GM21390 (cell line): ENCODE measurements around the gene DDX43.
A peak's percentile ranks its signal among the peaks of the same experiment; 100 is the strongest.
"Not testable (repeated sequence)": the region's sequence is repeated elsewhere in the genome, so short reads cannot be mapped to it uniquely, and the experiment has no call there.

Source experiments
- ATAC-seq: cut with Tn5 transposase; IDR thresholded peaks from one replicate; pipeline ENCODE4 v1.9.1; 2021; ENCODE audit not compliant: unreplicated experiment

DDX43 gene

DNA sequence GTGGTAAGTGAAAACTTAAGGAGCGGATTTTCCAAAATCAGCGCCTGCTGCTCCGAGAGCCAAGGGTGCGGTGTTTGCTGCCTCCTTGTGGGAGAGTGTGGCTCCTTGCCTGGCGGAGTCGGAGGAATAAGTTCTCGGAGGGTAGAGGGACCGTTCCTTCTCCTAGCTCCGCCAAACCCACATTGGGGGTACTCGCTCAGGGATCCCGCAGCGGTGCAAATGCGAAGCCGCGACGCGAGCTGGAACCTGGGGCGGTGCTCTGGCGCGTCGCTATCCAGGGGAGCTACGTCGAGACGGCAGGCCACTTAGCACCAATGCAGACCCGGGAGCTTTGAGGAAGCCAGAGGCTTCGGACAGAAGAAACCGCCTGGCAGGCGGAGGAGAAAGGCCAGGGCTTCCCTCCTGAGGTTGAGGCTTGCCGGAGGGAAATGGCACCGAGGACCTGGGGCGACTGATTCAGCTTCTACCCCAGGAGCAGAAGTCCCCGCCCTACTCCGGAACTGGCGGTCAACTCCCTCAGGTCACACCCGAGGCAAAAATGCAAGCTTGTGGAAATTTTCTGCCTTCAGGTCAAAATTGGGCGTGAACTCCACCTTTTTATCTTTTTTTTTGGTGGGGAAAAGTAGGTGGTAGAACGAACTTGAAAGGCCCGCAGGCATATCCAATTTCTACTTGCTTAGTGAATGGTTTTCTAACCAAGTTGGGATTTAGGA, 5.7 kb upstream of the DDX43 start:
- peak; percentile 82 for ATAC-seq

DNA sequence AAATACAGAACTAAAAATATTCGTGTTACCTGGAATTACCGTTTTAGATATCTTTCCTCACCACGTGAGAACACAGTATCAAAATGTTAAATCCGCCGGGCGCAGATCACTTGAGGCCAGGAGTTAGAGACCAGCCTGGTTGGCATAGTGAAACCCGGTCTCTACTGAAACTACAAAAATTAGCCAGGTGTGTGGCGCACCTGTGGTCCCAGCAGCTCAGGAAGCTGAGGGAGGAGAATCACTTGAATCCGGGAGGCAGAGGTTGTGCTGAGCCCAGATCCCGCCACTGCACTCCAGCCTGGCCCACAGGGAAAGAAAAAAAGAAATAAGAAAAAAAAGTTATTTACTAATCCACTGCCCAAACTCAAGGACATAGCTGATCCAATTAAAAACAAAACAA, 4.8 kb upstream of the DDX43 start:
- no peak for ATAC-seq

DNA sequence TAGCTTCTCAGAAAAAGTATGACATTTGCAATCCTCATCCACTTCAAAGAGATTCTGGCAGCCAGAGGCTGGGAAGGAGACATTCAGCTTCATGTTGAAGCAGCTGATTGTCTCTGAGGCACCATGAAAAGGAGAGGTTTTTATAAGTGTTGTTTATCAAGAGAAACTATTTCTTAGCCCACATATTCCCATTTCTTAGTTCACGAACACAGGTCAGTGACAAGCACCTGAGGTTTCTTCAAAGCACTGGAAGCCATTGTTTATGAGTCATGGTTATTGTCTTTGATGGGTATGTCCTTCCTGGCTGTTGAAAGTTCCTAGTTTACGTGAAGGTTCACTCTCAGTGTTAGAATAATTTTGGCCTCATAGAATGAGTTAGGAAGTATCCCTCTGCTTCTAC, 3.0 kb upstream of the DDX43 start:
- no peak for ATAC-seq

DNA sequence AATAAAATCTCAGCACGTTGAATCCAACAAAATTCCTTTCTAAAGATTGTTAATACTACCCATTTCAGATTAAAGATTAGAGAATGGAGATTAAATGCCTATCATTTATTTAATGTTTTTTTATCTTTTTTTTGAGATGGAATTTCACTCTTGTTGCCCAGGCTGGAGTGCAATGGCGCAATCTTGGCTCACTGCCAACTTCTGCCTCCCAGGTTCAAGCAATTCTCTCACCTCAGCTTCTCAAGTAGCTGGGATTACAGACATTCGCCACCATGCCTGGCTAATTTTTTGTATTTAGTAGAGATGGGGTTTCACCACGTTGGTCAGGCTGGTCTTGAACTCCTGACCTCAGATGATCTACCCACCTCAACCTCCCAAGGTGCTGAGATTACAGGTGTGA, 2.4 kb upstream of the DDX43 start:
- not testable (repeated sequence) for ATAC-seq

DNA sequence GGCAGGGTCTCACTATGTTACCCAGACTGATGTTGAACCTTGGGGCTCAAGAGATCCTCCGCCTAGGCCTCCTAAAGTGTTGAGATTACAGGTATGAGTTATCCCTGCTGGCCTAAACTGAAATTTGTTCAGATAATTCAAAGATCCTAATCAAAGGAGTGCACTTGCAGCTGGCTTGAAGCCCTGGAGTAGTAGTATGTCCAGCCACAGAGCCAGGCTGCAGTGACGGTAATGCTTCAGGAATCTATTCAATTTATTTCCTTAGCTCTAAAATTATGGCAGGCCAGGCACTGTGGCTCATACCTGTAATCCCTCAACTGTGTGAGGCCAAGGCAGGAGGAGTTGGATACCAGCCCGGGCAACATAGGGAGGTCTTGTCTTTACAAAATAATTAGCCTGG, 1.4 kb upstream of the DDX43 start:
- ATAC-seq, result no peak

DNA sequence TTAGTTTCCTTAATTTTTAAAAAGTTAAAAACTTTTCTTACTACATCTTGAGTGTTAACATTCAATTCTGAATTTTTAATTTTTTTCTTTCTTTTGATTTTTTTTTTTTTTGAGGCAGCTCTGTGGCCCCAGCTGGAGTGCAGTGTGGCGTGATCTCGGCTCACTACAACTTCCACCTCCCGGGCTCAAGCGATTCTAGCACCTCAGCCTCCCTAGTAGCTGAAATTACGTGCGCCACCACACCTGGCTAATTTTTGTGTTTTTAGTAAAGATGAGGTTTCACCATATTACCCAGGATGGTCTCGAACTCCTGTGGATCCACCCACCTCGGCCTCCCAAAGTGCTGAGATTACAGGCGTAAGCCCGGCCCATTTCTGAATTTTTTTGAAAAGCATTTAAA, 1.2 kb downstream of the DDX43 start:
- no peak for ATAC-seq

- ATAC-seq, result no peak
Measured at GRCh38 chr6:73400656-73401055, 6.0 kb downstream of the DDX43 start.

DNA sequence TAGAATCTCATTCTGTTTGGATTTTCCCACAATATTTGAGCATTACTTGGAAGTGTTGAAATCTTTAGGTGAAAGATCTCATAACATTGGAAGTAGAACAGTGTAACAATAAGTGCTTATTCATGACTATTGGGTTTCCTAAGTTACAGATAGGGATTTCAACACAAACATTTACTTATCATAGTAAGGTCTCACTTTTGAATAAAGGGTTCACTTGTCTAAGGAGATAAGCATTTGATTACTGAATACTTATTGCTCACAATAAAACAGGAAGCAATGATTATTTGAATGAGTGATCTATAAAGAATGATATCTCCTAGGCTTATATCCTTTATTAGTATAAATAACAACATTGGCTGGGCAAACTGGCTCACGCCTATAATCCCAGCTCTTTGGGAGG, 14.8 kb downstream of the DDX43 start:
- ATAC-seq, result no peak

DNA sequence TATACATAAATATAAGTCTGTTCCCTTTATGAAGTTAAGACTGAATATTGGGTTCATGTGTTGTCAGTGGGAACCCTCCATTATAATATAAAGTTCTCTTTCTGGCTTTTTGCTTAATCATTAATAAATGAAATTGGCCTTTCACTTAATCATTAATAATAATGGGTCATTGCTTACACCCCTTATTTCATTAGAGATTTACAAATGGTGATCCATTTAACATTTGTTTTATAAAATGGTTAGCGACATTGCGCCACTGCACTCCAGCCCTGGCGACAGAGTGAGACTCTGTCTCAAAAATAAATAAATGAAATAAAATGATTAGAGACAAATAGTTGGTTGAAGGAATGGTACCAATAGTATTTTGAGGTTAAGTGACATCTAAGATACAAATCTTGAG, 18.5 kb downstream of the DDX43 start:
- ATAC-seq, result no peak

GRCh38 chr6:73418081-73418741, 23.6 kb downstream of the DDX43 start:
- no peak for ATAC-seq

DNA sequence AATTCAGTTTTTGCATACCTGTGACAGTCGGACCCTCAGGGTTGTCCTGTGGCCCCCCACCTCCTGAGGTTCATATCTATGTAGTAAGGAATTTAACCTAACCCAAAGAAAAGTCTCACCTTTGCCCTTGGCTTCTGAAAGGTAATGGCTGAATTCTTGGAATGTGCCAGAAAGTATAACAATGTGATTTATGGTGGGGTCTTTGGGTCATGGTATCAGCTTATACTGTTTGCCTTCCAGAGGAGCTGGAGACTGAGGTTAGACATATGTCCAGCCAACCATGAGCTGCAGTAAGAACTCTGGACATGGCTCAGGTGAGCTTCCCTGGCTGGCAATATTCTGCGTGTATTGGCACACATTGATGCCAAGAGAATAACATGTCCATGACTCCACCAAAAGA, 26.9 kb downstream of the DDX43 start:
- no peak for ATAC-seq

DNA sequence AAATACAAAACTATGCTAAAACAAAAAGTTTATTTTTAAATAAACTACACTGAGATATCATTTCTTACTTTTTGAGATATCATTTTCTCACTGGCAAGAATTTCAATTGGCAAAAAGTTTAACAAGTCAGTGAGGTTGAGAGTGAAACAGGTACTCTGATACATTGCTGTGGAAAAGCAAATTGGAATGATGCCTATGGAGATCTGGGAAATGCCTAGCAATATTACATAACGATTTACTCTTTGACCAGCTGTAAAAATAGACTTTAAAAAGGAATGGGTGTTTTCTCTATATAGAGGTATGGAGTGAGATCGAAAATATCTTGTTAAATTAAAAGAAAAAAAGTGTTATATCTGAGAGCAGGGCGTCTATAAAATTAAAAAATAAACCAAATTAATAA, 40.6 kb downstream of the DDX43 start:
- no peak for ATAC-seq

GRCh38 chr6:73443555-73443954, 48.9 kb downstream of the DDX43 start:
- no peak for ATAC-seq

- ATAC-seq, result peak; percentile 53
Measured at GRCh38 chr6:73451223-73452106, 56.8 kb downstream of the DDX43 start.

DNA sequence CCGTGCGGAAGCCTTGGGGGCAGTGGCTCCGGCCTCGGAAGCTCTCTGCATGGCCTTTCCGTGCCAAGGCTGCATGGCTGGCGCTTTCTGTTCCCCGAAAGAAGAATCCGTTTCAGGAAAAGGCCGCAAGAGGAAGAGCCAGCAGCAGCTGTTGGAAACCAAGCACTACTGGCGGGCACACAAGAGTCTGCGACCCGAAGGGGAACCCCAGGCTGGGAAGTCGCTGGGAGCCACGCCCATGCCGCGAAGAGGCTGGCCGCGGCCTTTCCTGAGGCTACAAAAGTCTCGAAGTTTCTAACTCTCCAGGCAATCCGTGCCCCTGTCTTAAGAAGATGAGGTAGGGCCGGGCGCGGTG, 57.5 kb downstream of the DDX43 start, which contains the start of gene CGAS:
Gene CGAS (minus strand): TSS at position 191 of the 355 bp plus-strand sequence. CDS start 116 bp downstream, at position 75.
- peak; percentile 76 for ATAC-seq

DNA sequence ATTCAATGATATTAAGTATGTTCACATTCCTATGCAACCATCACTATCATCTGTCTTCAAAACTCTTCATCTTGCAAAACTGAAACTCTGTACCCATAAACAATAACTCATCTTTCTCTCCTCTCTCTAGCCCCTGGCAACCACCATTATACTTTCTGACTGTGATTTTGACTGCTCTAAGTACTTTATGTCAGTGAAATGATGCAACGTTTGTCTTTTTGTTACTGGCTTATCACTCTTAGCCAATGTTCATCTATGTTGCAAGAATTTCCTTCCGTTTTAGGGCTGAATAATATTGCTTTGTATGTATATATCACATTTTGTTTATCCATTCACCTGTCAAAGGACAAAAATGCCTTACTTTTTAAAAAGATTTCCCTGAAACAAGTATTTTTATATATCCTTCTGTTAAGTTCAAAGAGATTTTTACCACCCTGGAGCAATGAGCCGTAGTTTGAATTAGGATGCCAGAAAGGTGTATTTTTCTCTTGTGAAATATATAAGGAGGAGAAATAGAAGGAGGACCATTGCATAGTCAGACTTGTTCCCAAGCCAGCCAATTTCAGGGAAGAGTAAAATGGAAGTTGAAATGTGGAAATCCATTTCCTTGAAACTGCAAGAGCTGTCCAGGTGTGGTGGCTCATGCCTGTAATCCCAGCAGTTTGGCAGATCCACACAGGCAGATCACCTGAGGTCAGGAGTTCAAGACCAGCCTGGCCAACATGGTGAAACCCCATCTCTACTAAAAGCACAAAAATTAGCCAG, 61.4 kb downstream of the DDX43 start:
- ATAC-seq, result no peak

DNA sequence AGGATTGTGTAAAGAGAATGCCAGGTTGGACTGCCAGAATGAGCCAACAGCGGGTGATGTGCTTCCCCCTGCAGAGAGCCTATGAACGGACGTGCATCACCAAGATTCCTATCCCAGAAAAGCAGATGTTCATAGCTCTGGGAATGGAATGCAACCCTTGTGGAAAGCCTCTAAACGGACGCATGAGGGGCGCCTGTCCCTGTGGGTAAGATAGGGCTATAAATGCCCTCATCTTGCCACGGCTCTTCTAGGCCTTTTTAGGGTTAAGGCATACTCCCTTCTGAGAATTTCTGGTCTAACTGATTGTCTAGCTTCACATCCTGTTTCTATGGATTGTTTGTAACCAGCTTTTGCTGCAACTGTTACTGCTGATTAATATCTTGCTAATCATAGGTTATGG, 64.8 kb downstream of the DDX43 start:
- not testable (repeated sequence) for ATAC-seq

DNA sequence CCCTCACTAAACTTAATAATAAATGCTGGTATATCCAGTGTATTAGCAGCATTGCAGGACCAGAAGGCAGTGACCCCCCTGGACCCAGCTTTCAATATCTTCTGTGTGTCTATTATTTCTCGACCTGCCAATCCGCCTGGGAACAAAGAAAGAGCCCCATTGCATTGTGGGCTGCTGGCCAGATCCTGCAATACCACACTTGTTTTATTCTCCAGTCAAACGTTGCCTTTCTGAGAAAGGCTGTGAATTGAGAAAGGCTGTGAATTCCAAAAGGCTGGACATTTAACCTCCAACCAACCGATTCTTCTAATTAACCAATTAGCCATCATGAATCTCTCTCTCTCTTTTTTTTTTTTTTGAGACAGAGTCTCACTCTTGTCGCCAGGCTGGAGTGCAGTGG, 65.4 kb downstream of the DDX43 start:
- ATAC-seq, result no peak

DNA sequence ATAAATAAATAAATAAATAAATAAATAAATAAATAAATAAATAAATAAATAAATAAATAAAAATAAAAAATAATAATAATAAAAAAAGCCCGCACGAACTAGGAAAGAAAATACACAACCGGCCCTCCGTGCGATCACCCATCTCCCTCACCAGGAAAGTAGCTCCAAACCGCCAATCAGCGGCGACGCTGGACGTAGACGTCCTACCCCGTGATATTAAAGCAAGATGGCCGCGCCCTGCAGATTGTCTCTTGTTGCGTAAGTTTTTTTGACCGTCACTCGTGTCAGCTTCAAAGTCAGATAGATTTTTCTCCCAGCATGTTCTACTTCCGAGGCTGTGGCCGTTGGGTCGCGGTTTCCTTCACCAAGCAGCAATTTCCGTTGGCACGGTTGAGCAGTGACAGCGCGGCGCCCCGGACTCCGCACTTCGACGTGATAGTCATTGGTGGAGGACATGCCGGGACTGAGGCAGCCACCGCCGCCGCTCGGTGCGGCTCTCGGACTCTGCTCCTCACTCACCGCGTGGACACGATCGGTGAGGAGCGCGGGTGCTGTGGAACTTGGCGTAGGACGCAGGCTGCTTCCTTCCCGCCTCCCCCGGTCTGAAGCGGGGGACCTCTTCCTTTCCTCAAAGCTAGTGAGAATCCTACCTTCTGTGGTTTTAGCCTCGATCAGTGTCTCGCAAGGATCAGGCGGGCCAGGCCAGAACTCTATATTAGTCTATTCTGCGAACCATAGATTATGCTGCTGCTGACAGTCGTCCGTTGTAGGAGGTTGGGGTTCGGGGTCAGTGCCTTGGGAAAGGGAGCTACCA, 67.1 kb downstream of the DDX43 start, which contains the start of gene MTO1:
Gene MTO1 (plus strand): TSS at position 201 of the 814 bp plus-strand sequence. CDS start 118 bp downstream, at position 319.
- peak; percentile 94 for ATAC-seq
